ENCODE results near the gene RABIF. TPM values are rescaled to one million over a fixed set of nuclear protein-coding genes. Genes with fewer than 3 reads are reported as not detected.

RABIF gene
- total and polyA plus RNA-seq, 10 of the 15 experiments (the other 5 are each of a cell fraction or from before 2014, with no cell fraction given), result 4.7 to 18.2 (median 8.8) TPM

DNA sequence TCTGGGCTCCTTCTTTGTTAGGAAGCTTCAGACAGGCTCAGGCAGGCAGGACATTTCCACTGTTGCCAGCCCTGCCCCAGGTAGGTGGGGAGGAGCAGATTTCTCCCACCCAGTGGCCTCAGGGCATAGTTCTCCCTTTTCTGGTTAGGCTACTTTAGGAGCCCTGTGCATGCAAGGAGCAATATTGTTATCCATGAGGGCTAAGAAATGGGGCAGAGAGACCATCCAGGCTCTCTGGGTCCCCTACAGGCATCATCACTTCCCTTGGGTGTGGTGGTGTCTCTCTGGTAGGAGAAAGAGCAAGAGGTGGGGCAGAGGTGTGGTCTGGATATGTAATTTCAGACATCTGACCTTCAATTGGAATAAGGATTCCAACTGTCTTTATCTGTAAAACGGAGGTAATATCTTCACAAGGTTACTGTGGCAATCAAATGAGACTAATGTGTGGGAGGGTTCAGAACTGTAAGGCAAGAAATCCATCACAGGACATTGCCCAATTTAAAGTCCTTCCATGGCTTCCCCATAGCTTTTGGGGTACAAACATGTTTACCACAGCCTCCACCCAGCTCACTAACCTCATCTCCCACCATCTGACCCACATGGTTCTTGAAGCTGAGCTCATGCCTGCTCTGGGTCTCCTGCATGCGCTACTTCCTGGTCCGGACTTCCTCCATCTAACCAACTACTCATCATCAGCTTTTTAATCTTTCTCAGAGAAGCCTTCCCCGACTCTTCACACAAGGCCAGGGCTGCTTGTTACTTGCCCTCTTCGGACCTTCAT, 52.1 kb downstream of the RABIF start:
- DNase-seq (ENCODE audit: low read depth, low spot score) (no peak), FAIRE-seq (no peak), ATAC-seq (no peak)
- SMC1A ChIA-PET (ENCODE audit: uncharacterized antibody, unreplicated experiment), result interaction anchor here (0.9 to 1.4 kb wide), 4 partner anchors 13 to 87 kb away, joined by 3 to 4 read pairs (median 3); partner anchors contain the start of gene PCAT6
- Histone ChIP-seq H3K27me3 (replicated peaks in 1 of 2; ENCODE audit: control insufficient read depth in 2 of 2, insufficient read depth in 2 of 2, low read length in 1 of 2) (no peaks in the 10 kb centered on the region), H3K4me1 (ENCODE audit: control insufficient read depth, insufficient read depth, low read length) (peaks cover 10% of the 10 kb centered on the region), H3K36me3 (ENCODE audit: control insufficient read depth in 2 of 2, insufficient read depth in 2 of 2, low read length in 1 of 2) (no peaks in the 10 kb centered on the region), H3K27ac (ENCODE audit: control insufficient read depth, insufficient read depth) (no peak overlapping the region), H3K79me2 (ENCODE audit: control insufficient read depth, insufficient read depth, low read length) (no peaks in the 10 kb centered on the region), H3K4me3 (no peak overlapping the region), H3K4me2 (ENCODE audit: control insufficient read depth, insufficient read depth) (no peak overlapping the region), H3K9me3 (replicated peaks; ENCODE audit: control insufficient read depth, insufficient read depth, low read length) (no peaks in the 10 kb centered on the region), H3K9ac (ENCODE audit: control insufficient read depth, insufficient read depth, low read length) (no peak overlapping the region), H4K20me1 (ENCODE audit: control insufficient read depth, insufficient read depth) (no peaks in the 10 kb centered on the region), H2AFZ (ENCODE audit: control insufficient read depth, low read depth, low read length) (no peak overlapping the region)
- TF ChIP-seq FOS (IDR thresholded peaks at IDR 0.05; ENCODE audit: borderline replicate concordance, extremely low read depth, insufficient read length) (no peak), SUZ12 (IDR thresholded peaks at IDR 0.05; ENCODE audit: unreplicated experiment) (no peak), RUNX3 (IDR thresholded peaks at IDR 0.05; ENCODE audit: low read length) (no peak), ATF2 (IDR thresholded peaks at IDR 0.05; ENCODE audit: low read length) (no peak), ZNF207 (IDR thresholded peaks at IDR 0.05; ENCODE audit: borderline replicate concordance) (no peak), PML (IDR thresholded peaks at IDR 0.05; ENCODE audit: low read length) (no peak), ESRRA (IDR thresholded peaks at IDR 0.05; ENCODE audit: low read length) (no peak)
- intact Hi-C loops (cut with micrococcal nuclease; ENCODE audit: unreplicated experiment), result no loop called here
- WGBS (ENCODE audit: insufficient coverage, insufficient replicate concordance, low lambda C conversion rate, missing lambda C conversion rate), result 47% methylated on average over 5 of the region's 5 CpGs
- POLR2A ChIA-PET, result interaction anchor here (1.0 kb wide), 1 partner anchor 42 kb away, joined by 3 read pairs; no protein-coding TSS in a partner anchor
- CTCF ChIA-PET, result interaction anchor here (1.0 kb wide), 1 partner anchor 163 kb away, joined by 4 read pairs; no protein-coding TSS in a partner anchor
- in situ Hi-C loops (cut with MboI), result no loop called here
- RAD21 ChIA-PET (ENCODE audit: unreplicated experiment), result no interaction called here
- BruUV-seq (replicated peaks), result no TSS peak

Data from GM12878 (cell line).